ENCODE measurements around the gene STOML3. TPM values are rescaled to one million over a fixed set of nuclear protein-coding genes. Genes with fewer than 3 reads are reported as not detected.

STOML3 gene
- total RNA-seq, 1 experiment from 2014 or later = not detected

GRCh38 chr13:38970380-38971051 is 20.1 kb downstream of the STOML3 start (continued):
- TF ChIP-seq HMGA2 (CRISPR knock-in tag; IDR thresholded peaks at IDR 0.05) = no peak
- TF ChIP-seq JUN (CRISPR knock-in tag; IDR thresholded peaks at IDR 0.05) = no peak
- TF ChIP-seq, protein P1, sequence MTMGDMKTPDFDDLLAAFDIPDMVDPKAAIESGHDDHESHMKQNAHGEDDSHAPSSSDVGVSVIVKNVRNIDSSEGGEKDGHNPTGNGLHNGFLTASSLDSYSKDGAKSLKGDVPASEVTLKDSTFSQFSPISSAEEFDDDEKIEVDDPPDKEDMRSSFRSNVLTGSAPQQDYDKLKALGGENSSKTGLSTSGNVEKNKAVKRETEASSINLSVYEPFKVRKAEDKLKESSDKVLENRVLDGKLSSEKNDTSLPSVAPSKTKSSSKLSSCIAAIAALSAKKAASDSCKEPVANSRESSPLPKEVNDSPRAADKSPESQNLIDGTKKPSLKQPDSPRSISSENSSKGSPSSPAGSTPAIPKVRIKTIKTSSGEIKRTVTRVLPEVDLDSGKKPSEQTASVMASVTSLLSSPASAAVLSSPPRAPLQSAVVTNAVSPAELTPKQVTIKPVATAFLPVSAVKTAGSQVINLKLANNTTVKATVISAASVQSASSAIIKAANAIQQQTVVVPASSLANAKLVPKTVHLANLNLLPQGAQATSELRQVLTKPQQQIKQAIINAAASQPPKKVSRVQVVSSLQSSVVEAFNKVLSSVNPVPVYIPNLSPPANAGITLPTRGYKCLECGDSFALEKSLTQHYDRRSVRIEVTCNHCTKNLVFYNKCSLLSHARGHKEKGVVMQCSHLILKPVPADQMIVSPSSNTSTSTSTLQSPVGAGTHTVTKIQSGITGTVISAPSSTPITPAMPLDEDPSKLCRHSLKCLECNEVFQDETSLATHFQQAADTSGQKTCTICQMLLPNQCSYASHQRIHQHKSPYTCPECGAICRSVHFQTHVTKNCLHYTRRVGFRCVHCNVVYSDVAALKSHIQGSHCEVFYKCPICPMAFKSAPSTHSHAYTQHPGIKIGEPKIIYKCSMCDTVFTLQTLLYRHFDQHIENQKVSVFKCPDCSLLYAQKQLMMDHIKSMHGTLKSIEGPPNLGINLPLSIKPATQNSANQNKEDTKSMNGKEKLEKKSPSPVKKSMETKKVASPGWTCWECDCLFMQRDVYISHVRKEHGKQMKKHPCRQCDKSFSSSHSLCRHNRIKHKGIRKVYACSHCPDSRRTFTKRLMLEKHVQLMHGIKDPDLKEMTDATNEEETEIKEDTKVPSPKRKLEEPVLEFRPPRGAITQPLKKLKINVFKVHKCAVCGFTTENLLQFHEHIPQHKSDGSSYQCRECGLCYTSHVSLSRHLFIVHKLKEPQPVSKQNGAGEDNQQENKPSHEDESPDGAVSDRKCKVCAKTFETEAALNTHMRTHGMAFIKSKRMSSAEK (CRISPR knock-in tag; IDR thresholded peaks at IDR 0.05; ENCODE audit: borderline replicate concordance) = no peak
- no peak for TF ChIP-seq ZNF263 (CRISPR knock-in tag; IDR thresholded peaks at IDR 0.05; ENCODE audit: low read depth)
- TF ChIP-seq NR1H2 (CRISPR knock-in tag; IDR thresholded peaks at IDR 0.05) = no peak

GRCh38 chr13:38969187-38969586 is 21.4 kb downstream of the STOML3 start:
- peaks cover 32% of the 10 kb centered on the region for H3K4me1 Mint-ChIP-seq
- H3K9me3 Mint-ChIP-seq = 0 out of 2 replicates have a peak, but pooled peaks cover 4% of the 10 kb centered on the region
- TF ChIP-seq, protein P2, sequence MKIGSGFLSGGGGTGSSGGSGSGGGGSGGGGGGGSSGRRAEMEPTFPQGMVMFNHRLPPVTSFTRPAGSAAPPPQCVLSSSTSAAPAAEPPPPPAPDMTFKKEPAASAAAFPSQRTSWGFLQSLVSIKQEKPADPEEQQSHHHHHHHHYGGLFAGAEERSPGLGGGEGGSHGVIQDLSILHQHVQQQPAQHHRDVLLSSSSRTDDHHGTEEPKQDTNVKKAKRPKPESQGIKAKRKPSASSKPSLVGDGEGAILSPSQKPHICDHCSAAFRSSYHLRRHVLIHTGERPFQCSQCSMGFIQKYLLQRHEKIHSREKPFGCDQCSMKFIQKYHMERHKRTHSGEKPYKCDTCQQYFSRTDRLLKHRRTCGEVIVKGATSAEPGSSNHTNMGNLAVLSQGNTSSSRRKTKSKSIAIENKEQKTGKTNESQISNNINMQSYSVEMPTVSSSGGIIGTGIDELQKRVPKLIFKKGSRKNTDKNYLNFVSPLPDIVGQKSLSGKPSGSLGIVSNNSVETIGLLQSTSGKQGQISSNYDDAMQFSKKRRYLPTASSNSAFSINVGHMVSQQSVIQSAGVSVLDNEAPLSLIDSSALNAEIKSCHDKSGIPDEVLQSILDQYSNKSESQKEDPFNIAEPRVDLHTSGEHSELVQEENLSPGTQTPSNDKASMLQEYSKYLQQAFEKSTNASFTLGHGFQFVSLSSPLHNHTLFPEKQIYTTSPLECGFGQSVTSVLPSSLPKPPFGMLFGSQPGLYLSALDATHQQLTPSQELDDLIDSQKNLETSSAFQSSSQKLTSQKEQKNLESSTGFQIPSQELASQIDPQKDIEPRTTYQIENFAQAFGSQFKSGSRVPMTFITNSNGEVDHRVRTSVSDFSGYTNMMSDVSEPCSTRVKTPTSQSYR (CRISPR knock-in tag; IDR thresholded peaks at IDR 0.05) = no peak
- TF ChIP-seq GTF2I (CRISPR knock-in tag; conservative IDR thresholded peaks at IDR 0.05) (no peak), EMX1 (CRISPR knock-in tag; IDR thresholded peaks at IDR 0.05) (no peak), MXD4 (CRISPR knock-in tag; IDR thresholded peaks at IDR 0.05; ENCODE audit: borderline replicate concordance) (no peak)
- ChIA-PET POLR2A (no interaction called here), CTCF (interaction anchor here (1.1 to 2.4 kb wide), 3 partner anchors 82 to 647 kb away, joined by 3 to 8 read pairs (median 4); no protein-coding TSS in a partner anchor)
- H3K27me3 Mint-ChIP-seq (ENCODE audit: low read depth) = no peaks in the 10 kb centered on the region
- no peak overlapping the region for H3K4me3 Mint-ChIP-seq
- ATAC-seq (peak; percentile 60), DNase-seq (ENCODE audit: low spot score) (no peak)
- no peak overlapping the region for H3K27ac Mint-ChIP-seq
- no peaks in the 10 kb centered on the region for H3K36me3 Mint-ChIP-seq

DNA sequence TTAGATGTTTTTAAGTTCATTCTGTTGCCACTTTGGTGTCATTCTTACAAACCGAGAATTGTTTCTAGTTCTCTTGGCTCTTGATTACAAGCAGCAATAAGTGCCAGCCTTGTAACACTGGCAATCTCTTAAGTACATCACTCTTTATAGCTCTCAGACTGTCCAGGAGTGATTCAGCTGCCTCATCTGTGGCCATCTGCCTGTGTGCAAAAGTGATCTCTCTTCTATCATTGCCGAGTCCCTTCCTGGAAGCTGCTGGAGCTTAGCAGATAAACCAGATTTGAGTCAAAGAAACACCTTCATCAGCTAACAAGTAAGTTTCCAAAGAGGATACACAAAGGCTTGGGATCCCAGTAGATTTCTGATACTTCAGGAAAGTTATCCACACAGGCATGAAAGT is 23.2 kb downstream of the STOML3 start:
- Mint-ChIP-seq H3K4me3 (no peak overlapping the region), H3K9me3 (peaks cover 7% of the 10 kb centered on the region), H3K27ac (no peak overlapping the region), H3K27me3 (ENCODE audit: low read depth) (no peaks in the 10 kb centered on the region), H3K36me3 (no peaks in the 10 kb centered on the region), H3K4me1 (peaks cover 32% of the 10 kb centered on the region)
- DNase-seq (ENCODE audit: low spot score) (no peak), ATAC-seq (no peak)
- ChIA-PET POLR2A (no interaction called here), CTCF (no interaction called here)
- TF ChIP-seq HMGXB4 (CRISPR knock-in tag; IDR thresholded peaks at IDR 0.05) (no peak), STAT6 (CRISPR knock-in tag; conservative IDR thresholded peaks at IDR 0.05; ENCODE audit: low read depth) (no peak), IRF1 (CRISPR knock-in tag; IDR thresholded peaks at IDR 0.05) (no peak), PREB (CRISPR knock-in tag; IDR thresholded peaks at IDR 0.05; ENCODE audit: borderline replicate concordance) (no peak)
- TF ChIP-seq, protein P3, sequence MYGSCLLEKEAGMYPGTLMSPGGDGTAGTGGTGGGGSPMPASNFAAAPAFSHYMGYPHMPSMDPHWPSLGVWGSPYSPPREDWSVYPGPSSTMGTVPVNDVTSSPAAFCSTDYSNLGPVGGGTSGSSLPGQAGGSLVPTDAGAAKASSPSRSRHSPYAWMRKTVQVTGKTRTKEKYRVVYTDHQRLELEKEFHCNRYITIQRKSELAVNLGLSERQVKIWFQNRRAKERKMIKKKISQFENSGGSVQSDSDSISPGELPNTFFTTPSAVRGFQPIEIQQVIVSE (CRISPR knock-in tag; IDR thresholded peaks at IDR 0.05; ENCODE audit: borderline replicate concordance) = no peak
- TF ChIP-seq, protein P2 (CRISPR knock-in tag; IDR thresholded peaks at IDR 0.05) = no peak
